Measurements from ENCODE around the gene AFTPH. TPM values are rescaled to one million over a fixed set of nuclear protein-coding genes. Genes with fewer than 3 reads are reported as not detected.
A peak's percentile ranks its signal among the peaks of the same experiment; 100 is the strongest.
"Not testable (repeated sequence)": the region's sequence is repeated elsewhere in the genome, so short reads cannot be mapped to it uniquely, and the experiment has no call there.

AFTPH gene
- total and polyA plus RNA-seq, 8 donors: 29.9 to 66.4 (median 54.6) TPM

- Histone ChIP-seq H3K4me3 (no peak overlapping the region), H3K4me1 (peaks cover 0 to 1% of the 10 kb centered on the region in 2 donors), H3K9me3 (no peaks in the 10 kb centered on the region), H3K27ac (no peak overlapping the region), H3K36me3 (no peaks in the 10 kb centered on the region), H3K27me3 (no peaks in the 10 kb centered on the region)
- intact Hi-C loops (cut with DNase I): no loop called here
- DNase-seq: no peak
- TF ChIP-seq CTCF (IDR thresholded peaks at IDR 0.05): no peak
- no peak for ATAC-seq
These were observed 6.6 kb upstream of the AFTPH start for GRCh38 chr2:64517511-64517884.

- no peaks in the 10 kb centered on the region for H3K36me3 ChIP-seq
- peaks cover 0 to 33% of the 10 kb centered on the region in 2 donors for H3K4me1 ChIP-seq
- H3K27ac ChIP-seq: peak overlapping the region; percentile 95 to 99
- no peaks in the 10 kb centered on the region for H3K9me3 ChIP-seq
- TF ChIP-seq CTCF (IDR thresholded peaks at IDR 0.05): peak; percentile 72 to 90
- peak overlapping the region; percentile 97 to 99 for H3K4me3 ChIP-seq
- DNase-seq: peak in 3 of 4 donors; percentile 50 to 85 (median 82)
- intact Hi-C loops (cut with DNase I): loop anchor here in 1 of 2 donors (5.0 kb wide), 1 partner anchor 39 kb away; no protein-coding TSS in a partner anchor
- peak; percentile 10 for ATAC-seq
- H3K27me3 ChIP-seq: no peaks in the 10 kb centered on the region
These were observed 1.2 kb upstream of the AFTPH start for GRCh38 chr2:64522843-64523428.

GRCh38 chr2:64524604-64525316 lies 632 bp downstream of the AFTPH start:
- Histone ChIP-seq H3K4me3 (peak overlapping the region; percentile 97 to 99), H3K36me3 (no peaks in the 10 kb centered on the region), H3K9me3 (no peaks in the 10 kb centered on the region), H3K27ac (peak overlapping the region; percentile 95 to 99), H3K27me3 (no peaks in the 10 kb centered on the region), H3K4me1 (peaks cover 0 to 38% of the 10 kb centered on the region in 2 donors)
- intact Hi-C loops (cut with DNase I): loop anchor here in 1 of 2 donors (5.0 kb wide), 1 partner anchor 38 kb away; no protein-coding TSS in a partner anchor
- peak in 3 of 4 donors; percentile 23 to 48 (median 40) for DNase-seq
- peak; percentile 56 for ATAC-seq
- no peak for TF ChIP-seq CTCF (IDR thresholded peaks at IDR 0.05)

- no peaks in the 10 kb centered on the region for H3K36me3 ChIP-seq
- peak overlapping the region; percentile 97 to 99 for H3K4me3 ChIP-seq
- H3K27ac ChIP-seq: peak overlapping the region; percentile 95 to 99
- no peaks in the 10 kb centered on the region for H3K9me3 ChIP-seq
- no peak for TF ChIP-seq CTCF (IDR thresholded peaks at IDR 0.05)
- ATAC-seq (no peak), DNase-seq (no peak)
- H3K27me3 ChIP-seq: no peaks in the 10 kb centered on the region
- intact Hi-C loops (cut with DNase I): no loop called here
- H3K4me1 ChIP-seq: peaks cover 0 to 42% of the 10 kb centered on the region in 2 donors
These were observed 1.1 kb downstream of the AFTPH start for GRCh38 chr2:64525317-64525613.

- DNase-seq: no peak
- Histone ChIP-seq H3K36me3 (no peaks in the 10 kb centered on the region), H3K27me3 (no peaks in the 10 kb centered on the region), H3K9me3 (no peaks in the 10 kb centered on the region), H3K4me3 (peak overlapping the region in 1 of 2 donors; percentile 97), H3K27ac (peak overlapping the region; percentile 95 to 99), H3K4me1 (peaks cover 0 to 50% of the 10 kb centered on the region in 2 donors)
- intact Hi-C loops (cut with DNase I): no loop called here
- ATAC-seq: no peak
- no peak for TF ChIP-seq CTCF (IDR thresholded peaks at IDR 0.05)
These were observed 1.9 kb downstream of the AFTPH start for GRCh38 chr2:64526034-64526433.

- H3K36me3 ChIP-seq; ATAC-seq; H3K27me3 ChIP-seq; H3K9me3 ChIP-seq; H3K27ac ChIP-seq; DNase-seq; H3K4me3 ChIP-seq; intact Hi-C loops (cut with DNase I): not testable (repeated sequence)
- peaks cover 0 to 63% of the 10 kb centered on the region in 2 donors for H3K4me1 ChIP-seq
These were observed 6.8 kb downstream of the AFTPH start for GRCh38 chr2:64530946-64531345.

Data from left lung (tissue), 10 donors.